Left kidney (tissue), 2 donors: ENCODE measurements around the gene PTAR1. TPM values are rescaled to one million over a fixed set of nuclear protein-coding genes. Genes with fewer than 3 reads are reported as not detected.

Source experiments
- DNase-seq: peaks from one replicate; pipeline ENCODE4 v3.0.0-alpha.2; 2013
- polyA plus RNA-seq: library from polyadenylated mRNA; unstranded; fragments of 120-200 nt; gene quantifications from one replicate; pipeline ENCODE4 v1.2.1, GENCODE V29; 2013; ENCODE audit not compliant: insufficient read length

PTAR1 gene
- polyA plus RNA-seq, 1 donor, result 65.9 TPM

DNA sequence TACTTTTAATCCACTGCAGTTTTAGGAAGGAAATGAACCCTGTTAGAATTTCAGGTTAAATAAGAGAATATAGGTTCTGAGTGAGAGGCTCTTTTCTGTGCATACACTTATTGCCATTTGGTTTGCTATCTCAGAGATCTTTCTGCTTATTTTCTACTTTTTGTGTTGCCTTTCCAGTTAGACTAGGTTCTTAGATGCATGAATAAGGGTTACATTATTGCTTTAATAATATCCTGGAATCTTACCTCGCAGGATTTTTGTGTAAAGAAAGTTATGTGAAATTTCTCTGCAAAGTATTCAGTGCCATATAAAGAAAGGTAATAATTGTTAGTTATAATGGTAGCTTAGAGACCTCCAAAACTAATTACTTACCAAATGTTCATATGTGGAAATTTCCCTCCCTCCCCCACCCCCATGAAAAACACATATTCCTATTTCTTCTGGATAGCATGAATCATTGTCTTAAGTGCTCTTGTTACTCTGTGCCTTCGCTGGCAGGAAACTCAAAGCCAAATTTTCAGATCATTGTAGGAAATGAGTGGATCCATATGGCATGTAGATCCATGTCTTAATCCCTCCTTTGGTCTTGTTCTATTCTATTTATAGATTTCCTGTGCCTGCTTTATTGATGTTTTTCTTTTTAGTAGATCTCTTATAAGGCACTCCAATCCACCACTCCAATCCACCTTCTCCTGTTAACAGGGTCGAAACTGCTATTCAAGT lies 84.9 kb downstream of the PTAR1 start:
- no peak for DNase-seq

DNA sequence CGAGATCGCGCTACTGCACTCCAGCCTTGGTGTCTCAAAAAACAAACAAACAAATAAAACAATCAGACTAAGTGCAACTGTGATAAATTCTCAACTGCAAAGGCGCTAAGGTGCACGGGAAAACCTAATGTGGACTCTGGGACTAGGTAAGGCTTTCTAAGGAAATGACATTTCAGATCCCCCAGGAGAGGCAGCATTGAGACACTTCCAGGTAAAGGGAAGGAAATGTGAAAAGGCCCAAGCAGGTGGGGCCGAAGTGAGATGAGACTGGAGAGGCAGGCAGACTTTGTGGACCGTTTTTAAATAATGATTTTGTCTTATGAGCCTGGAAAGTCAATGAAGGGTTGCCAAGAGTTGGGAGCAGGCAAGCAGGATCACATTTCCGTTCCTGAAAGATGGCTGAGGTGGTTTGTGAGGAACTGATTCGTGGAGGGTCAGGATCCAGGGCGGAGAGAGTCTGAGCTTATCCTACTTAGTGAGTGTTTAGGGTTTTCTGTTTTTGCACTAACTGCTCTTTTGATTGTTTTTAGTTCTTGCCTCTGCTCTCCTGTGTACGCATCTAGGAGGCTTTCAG lies 85.6 kb downstream of the PTAR1 start:
- no peak for DNase-seq

DNA sequence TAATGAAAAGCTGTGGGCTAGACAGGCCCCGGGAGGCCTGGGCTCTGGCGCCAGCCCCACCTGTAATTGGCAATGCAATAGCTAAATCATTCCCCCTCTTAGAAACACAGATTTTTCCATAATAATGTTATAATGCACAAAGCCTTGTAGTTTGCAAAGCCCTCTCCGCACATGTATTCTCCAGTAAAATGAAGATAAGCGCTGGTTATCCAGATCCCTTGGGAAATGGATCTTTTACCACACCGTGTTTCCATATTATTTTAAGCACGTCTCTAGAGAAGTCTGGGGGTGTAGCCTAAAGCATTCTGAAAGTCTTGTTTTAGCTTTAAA lies 86.5 kb downstream of the PTAR1 start:
- DNase-seq, result no peak

GRCh38 chr9:69672596-69673310 lies 87.1 kb downstream of the PTAR1 start:
- DNase-seq, result peak; percentile 88

DNA sequence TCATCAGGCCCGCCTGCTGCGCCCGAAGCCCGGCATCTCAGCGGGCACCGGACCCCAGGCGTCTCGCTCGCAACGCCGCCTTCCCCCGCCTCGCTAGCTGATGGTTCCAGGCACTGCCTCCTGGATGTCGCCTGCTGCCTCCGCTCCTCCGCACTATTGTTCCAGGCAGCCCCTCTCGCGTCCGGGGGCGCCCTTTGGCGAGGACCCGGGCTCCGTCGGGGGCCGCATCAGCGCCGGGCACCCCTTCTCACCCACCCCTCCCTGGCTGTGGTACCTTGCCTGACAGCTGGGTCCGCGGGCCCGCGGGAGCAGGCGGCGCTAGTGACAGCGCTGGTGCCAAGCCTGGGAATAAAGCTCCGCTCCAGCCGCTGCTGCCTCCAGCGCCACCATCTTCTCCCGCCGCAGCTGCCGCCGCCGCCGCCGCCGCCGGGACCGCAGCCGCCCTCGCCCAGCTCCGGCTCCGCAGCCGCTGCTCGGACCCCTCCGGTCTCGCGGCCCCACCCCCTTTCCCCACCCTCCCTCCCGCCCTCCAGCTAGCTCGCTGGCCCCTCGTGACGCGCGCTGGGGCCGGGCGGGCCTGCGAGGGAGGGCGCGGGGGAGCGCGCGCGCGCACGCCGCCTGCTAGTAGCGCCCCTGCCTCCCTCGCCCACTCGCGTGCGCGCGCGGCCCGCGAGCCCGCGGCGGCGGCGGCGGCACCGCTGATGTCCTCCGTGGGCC lies 87.8 kb downstream of the PTAR1 start, which contains the start of gene APBA1:
Gene APBA1, minus strand, starts transcription at position 493 of the 717 bp plus-strand sequence.
- DNase-seq, result peak; percentile 72

DNA sequence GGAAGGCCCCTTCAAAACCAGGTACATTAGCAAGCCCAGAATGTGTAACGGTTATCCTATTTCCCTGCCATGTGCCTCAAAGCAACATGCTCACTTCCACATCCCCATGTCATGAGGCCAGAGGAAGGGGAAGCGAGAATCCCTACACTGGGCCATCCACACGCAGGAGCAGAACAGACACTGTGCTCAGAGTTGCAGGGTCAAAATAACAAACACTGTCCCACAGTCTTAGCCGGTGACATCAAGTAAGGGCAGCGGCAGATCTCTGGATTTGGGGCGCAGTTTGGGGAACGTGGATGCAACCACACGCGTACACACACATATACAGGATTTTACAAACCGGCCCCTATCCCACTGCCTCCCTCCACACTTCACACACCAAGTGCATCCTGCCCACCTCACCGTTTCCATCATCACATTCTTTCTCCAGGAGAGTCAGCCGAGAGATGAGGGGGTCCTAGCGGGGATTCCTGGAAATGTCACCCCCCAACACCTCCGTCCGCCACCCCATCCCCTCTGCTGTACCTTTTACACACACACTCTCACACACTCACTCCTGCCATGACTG lies 88.4 kb downstream of the PTAR1 start:
- no peak for DNase-seq

DNA sequence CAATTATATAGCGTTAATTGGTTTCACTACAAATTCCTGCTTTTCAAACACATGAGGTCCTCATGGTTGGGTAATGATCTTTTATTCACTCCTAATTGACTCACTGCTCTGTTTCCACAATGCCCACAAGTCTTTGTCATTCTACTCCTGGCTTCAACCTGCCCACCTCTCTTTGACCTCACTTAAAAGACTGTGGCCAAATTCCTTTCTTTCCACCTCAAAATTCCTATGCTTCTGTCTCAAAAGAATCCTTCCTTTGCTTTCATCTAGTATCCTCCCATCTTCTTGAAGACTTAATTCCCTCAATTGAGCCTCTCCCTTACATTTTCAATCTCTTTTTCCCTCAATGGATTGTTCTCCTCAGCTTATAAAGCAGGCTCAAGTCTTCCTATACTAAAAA lies 92.5 kb downstream of the PTAR1 start:
- no peak for DNase-seq

DNA sequence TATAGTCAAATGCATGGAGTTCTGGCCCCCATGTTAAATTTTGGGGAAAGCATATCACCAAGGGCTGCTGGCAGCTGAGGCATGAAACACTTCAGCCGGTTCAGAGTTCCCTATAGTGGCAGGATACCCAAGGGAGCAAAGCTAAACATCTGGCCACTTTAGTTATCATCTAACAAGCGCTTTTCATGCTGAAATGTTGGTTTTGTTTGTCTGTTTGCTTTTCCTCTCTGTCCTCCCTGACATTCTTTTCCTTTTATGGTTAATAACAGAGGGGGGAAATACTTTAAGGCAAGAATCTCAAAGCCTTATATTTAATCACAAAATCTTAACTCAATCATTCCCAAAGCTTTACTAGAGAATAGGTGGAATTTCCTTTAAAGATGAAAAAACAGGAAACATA lies 99.5 kb downstream of the PTAR1 start:
- no peak for DNase-seq

Other genes starting within 250 kb of the PTAR1 start
- 17.9 TPM for gene APBA1, start 87.6 kb downstream of the PTAR1 start, polyA plus RNA-seq
- 2.3 TPM for gene CFAP95, start 60.8 kb upstream of the PTAR1 start, polyA plus RNA-seq